Left renal cortex interstitium (tissue), 4 donors: ENCODE data around the gene HNRNPA0. TPM values are rescaled to one million over a fixed set of nuclear protein-coding genes. Genes with fewer than 3 reads are reported as not detected.
A peak's percentile ranks its signal among the peaks of the same experiment; 100 is the strongest.
"Not testable (repeated sequence)": the region's sequence is repeated elsewhere in the genome, so short reads cannot be mapped to it uniquely, and the experiment has no call there.

ENCODE experiments used
- DNase-seq, 4 donors: peaks; one replicate each; pipeline ENCODE4 v3.0.0-alpha.2; 2013; ENCODE audit warnings: low read depth in 4 of 4, low spot score in 2 of 4, missing footprints in 1 of 4
- polyA plus RNA-seq, 4 donors: library from polyadenylated mRNA; unstranded; fragments of 120-200 nt; gene quantifications; one replicate each; pipeline ENCODE4 v1.2.1, GENCODE V29; 2013; ENCODE audit not compliant: insufficient read length in 4 of 4

The HNRNPA0 gene
- 10 to 100 TPM; 66.6 to 86.5 (median 71.8) TPM for polyA plus RNA-seq

GRCh38 chr5:137754188-137754960 lies at the start of gene HNRNPA0:
HNRNPA0 (minus strand) TSS chr5:137754363; CDS start chr5:137754066, 297 bp downstream.
- peak; percentile 96 to 99 (median 97) for DNase-seq

- DNase-seq, result no peak
Measured at GRCh38 chr5:137802282-137803210, 48.4 kb upstream of the HNRNPA0 start.

- no peak for DNase-seq
Measured at GRCh38 chr5:137800700-137801411, 46.7 kb upstream of the HNRNPA0 start.

- no peak for DNase-seq
Measured at GRCh38 chr5:137796279-137796678, 42.1 kb upstream of the HNRNPA0 start.

GRCh38 chr5:137794863-137795262 lies 40.7 kb upstream of the HNRNPA0 start:
- no peak for DNase-seq

GRCh38 chr5:137792303-137792702 lies 38.1 kb upstream of the HNRNPA0 start:
- DNase-seq, result peak in 1 of 4 donors; percentile 32

GRCh38 chr5:137791799-137792198 lies 37.6 kb upstream of the HNRNPA0 start:
- no peak for DNase-seq

GRCh38 chr5:137791387-137791786 lies 37.2 kb upstream of the HNRNPA0 start:
- DNase-seq, result no peak

GRCh38 chr5:137788560-137788959 lies 34.4 kb upstream of the HNRNPA0 start:
- not testable (repeated sequence) for DNase-seq

- DNase-seq, result no peak
Measured at GRCh38 chr5:137782984-137783536, 28.9 kb upstream of the HNRNPA0 start.

- no peak for DNase-seq
Measured at GRCh38 chr5:137782055-137782454, 27.9 kb upstream of the HNRNPA0 start.

- DNase-seq, result peak in 1 of 4 donors; percentile 53
Measured at GRCh38 chr5:137778772-137779564, 24.8 kb upstream of the HNRNPA0 start.

GRCh38 chr5:137767937-137768336 lies 13.8 kb upstream of the HNRNPA0 start:
- not testable (repeated sequence) for DNase-seq

GRCh38 chr5:137761566-137761965 lies 7.4 kb upstream of the HNRNPA0 start:
- DNase-seq, result no peak

- DNase-seq, result no peak
Measured at GRCh38 chr5:137760719-137761516, 6.8 kb upstream of the HNRNPA0 start.

GRCh38 chr5:137760294-137760693 lies 6.1 kb upstream of the HNRNPA0 start:
- DNase-seq, result no peak

GRCh38 chr5:137758715-137759306 lies 4.6 kb upstream of the HNRNPA0 start:
- DNase-seq, result no peak

- no peak for DNase-seq
Measured at GRCh38 chr5:137758121-137758520, 4.0 kb upstream of the HNRNPA0 start.
